KMS-11 (cell line): ENCODE measurements around the gene NT5DC3.

Experiments used
- H2AFZ ChIP-seq: fragments of 200-600 bp; sonication (generic); 2 replicates; pipeline ENCODE4 v1.6.1; 2016; ENCODE audit warnings: antibody characterized with exemption, mixed run types, low read depth
- H3K27ac ChIP-seq: fragments of 200-600 bp; sonication (generic); 2 replicates; pipeline ENCODE4 v1.6.1; 2016; ENCODE audit warnings: mild to moderate bottlenecking, mixed run types
- H3K27me3 ChIP-seq: fragments of 200-600 bp; sonication (generic); 2 replicates; pipeline ENCODE4 v1.6.1; 2017; ENCODE audit warnings: mild to moderate bottlenecking, low read depth, mixed run types, moderate library complexity; ENCODE audit not compliant: insufficient read depth
- H3K36me3 ChIP-seq: fragments of 200-600 bp; sonication (generic); 2 replicates; pipeline ENCODE4 v1.6.1; 2017; ENCODE audit warnings: mild to moderate bottlenecking, mixed run types; ENCODE audit not compliant: insufficient read depth
- H3K4me1 ChIP-seq: fragments of 200-600 bp; sonication (generic); 2 replicates; pipeline ENCODE4 v1.6.1; 2016; ENCODE audit warnings: mild to moderate bottlenecking, low read depth, mixed run types; ENCODE audit not compliant: poor library complexity, severe bottlenecking
- H3K4me2 ChIP-seq: fragments of 200-600 bp; sonication (generic); 2 replicates; pipeline ENCODE4 v1.7.0; 2016; ENCODE audit warnings: mild to moderate bottlenecking, mixed run types
- H3K4me3 ChIP-seq: fragments of 200-600 bp; sonication (generic); IDR thresholded peaks from 2 replicates; pipeline ENCODE4 v1.6.1; 2017; ENCODE audit warnings: low read depth, low read length, mixed read lengths; ENCODE audit not compliant: insufficient read depth
- H3K79me2 ChIP-seq: fragments of 200-600 bp; sonication (generic); 2 replicates; pipeline ENCODE4 v1.6.1; 2016; ENCODE audit warnings: low read depth, mixed run types; ENCODE audit not compliant: insufficient read depth
- H3K9ac ChIP-seq: fragments of 200-600 bp; sonication (generic); 2 replicates; pipeline ENCODE4 v1.6.1; 2016; ENCODE audit warnings: mild to moderate bottlenecking, mixed run types
- H4K20me1 ChIP-seq: fragments of 200-600 bp; sonication (generic); 2 replicates; pipeline ENCODE4 v1.6.1; 2016; ENCODE audit warnings: mild to moderate bottlenecking, mixed run types; ENCODE audit not compliant: insufficient read depth
- TF ChIP-seq, protein P1 (sequence below): fragments of 200-600 bp; sonication (generic); conservative IDR thresholded peaks from 2 replicates; pipeline ENCODE4 v1.6.1; 2017; ENCODE audit warnings: low read depth, mild to moderate bottlenecking, antibody characterized with exemption, low read length, moderate library complexity, mixed read lengths

Gene NT5DC3

DNA sequence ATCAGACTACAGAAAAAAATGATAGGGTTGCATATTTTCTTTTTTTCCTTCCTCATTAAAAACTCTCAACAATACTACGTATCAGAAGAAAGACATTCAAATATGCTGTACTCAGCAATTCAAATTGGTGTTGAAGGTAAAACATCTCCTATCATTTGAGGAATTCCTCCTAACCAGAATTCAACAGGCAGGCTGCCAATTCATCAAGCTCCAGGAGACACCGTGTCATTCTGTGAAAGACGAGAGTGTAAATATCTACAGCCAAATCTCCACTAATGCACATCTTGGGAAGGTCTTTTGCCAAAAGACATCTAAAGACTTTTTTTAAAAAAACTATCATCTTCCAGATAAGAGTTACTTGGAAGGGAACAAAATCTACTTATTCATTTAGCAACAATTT is 26.6 kb downstream of the NT5DC3 start:
- no peaks in the 10 kb centered on the region for H4K20me1 ChIP-seq
- TF ChIP-seq, protein P1, sequence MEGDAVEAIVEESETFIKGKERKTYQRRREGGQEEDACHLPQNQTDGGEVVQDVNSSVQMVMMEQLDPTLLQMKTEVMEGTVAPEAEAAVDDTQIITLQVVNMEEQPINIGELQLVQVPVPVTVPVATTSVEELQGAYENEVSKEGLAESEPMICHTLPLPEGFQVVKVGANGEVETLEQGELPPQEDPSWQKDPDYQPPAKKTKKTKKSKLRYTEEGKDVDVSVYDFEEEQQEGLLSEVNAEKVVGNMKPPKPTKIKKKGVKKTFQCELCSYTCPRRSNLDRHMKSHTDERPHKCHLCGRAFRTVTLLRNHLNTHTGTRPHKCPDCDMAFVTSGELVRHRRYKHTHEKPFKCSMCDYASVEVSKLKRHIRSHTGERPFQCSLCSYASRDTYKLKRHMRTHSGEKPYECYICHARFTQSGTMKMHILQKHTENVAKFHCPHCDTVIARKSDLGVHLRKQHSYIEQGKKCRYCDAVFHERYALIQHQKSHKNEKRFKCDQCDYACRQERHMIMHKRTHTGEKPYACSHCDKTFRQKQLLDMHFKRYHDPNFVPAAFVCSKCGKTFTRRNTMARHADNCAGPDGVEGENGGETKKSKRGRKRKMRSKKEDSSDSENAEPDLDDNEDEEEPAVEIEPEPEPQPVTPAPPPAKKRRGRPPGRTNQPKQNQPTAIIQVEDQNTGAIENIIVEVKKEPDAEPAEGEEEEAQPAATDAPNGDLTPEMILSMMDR: no peak
- H3K9ac ChIP-seq: no peak overlapping the region
- no peak overlapping the region for H3K4me2 ChIP-seq
- H3K79me2 ChIP-seq: no peaks in the 10 kb centered on the region
- H3K4me3 ChIP-seq: no peak overlapping the region
- H3K27ac ChIP-seq: no peak overlapping the region
- peaks cover 10% of the 10 kb centered on the region for H3K4me1 ChIP-seq
- H3K27me3 ChIP-seq: no peaks in the 10 kb centered on the region
- H3K36me3 ChIP-seq: no peaks in the 10 kb centered on the region
- H2AFZ ChIP-seq: no peak overlapping the region

DNA sequence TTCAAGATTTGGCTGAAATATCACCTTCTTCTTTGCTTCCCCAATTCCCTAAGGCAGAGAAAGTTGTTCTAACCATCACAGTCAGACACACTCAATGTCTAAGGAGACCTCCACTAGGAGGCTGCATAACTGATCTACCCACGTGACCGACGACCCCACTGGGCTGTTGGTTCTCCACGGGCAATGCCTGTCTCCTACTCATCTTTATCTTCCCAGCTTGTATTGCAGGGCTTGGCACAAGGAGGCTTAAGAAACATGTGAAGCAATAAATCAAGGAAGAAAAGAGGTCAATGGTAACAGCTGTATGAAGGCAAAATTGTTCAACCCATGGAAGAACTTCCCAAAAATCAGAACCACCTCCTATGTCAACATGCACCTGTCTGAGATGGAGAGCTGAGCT is 27.1 kb downstream of the NT5DC3 start:
- Histone ChIP-seq H3K4me1 (peaks cover 5% of the 10 kb centered on the region), H3K27me3 (no peaks in the 10 kb centered on the region), H4K20me1 (no peaks in the 10 kb centered on the region), H3K27ac (no peak overlapping the region), H3K4me2 (no peak overlapping the region), H3K79me2 (no peaks in the 10 kb centered on the region), H2AFZ (no peak overlapping the region), H3K4me3 (no peak overlapping the region), H3K36me3 (no peaks in the 10 kb centered on the region), H3K9ac (no peak overlapping the region)
- TF ChIP-seq, protein P1: no peak

DNA sequence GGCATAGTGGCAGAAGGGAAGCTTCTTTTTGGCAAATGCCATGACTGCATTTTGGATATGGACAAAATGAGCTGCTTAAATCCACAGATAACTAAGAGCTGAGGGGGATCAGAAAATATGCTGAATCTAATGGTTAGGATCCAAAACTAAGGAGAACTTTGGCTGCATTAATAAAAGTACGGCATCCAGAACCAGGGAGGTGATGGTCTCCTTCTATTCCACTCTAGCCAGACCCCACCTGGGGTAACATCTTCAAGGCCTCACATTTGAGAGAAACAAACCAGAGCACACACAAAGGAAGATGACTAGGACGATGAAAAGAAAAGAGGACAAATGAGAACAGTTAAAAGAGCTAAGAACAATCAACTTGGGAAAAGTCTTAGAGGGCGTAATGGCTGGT is 27.6 kb downstream of the NT5DC3 start:
- Histone ChIP-seq H3K9ac (no peak overlapping the region), H3K4me3 (no peak overlapping the region), H4K20me1 (no peaks in the 10 kb centered on the region), H3K27ac (no peak overlapping the region), H3K4me1 (peaks cover under 1% of the 10 kb centered on the region), H2AFZ (no peak overlapping the region), H3K27me3 (no peaks in the 10 kb centered on the region), H3K4me2 (no peak overlapping the region), H3K36me3 (no peaks in the 10 kb centered on the region), H3K79me2 (no peaks in the 10 kb centered on the region)
- TF ChIP-seq, protein P1: no peak

DNA sequence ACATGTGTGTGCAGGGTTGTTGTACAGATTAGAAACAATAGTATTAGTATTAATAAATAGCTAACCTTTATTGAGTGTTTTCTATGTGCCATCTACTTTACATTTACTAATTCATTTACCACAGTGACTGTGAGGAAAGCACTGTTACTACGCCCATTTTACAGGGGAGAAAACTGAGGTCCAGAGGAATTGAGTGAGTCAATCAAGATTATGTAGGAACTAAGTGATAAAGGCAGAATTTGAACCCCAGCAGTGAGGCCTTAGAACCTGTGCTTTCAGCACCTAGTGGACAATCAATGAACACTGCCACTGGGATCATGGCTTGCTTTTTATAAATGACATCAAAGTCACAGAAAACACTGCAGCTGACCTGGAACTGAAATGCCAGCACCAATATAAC is 28.2 kb downstream of the NT5DC3 start:
- Histone ChIP-seq H3K27me3 (no peaks in the 10 kb centered on the region), H3K4me1 (no peaks in the 10 kb centered on the region), H3K27ac (no peak overlapping the region), H2AFZ (no peak overlapping the region), H3K4me3 (no peak overlapping the region), H3K4me2 (no peak overlapping the region), H3K79me2 (no peaks in the 10 kb centered on the region), H3K36me3 (no peaks in the 10 kb centered on the region), H3K9ac (no peak overlapping the region), H4K20me1 (no peaks in the 10 kb centered on the region)
- TF ChIP-seq, protein P1: no peak
